K562 (cell line): ENCODE results near the gene THAP6.

Source experiments
- ADNP ChIP-seq: fragments of 200-800 bp; sonication (Bioruptor generic); IDR thresholded peaks from 2 replicates; pipeline ENCODE4 v1.6.1; 2016; ENCODE audit warnings: missing genetic modification characterization, missing compliant biosample characterization
- TF ChIP-seq, protein P1 (sequence below), 3 experiments: IDR thresholded peaks in 2 of 3; conservative IDR thresholded peaks in 1 of 3; 2 replicates each; pipeline ENCODE4 v1.5.1; 2011 to 2012; ENCODE audit warnings: low read length in 3 of 3, mild to moderate bottlenecking in 3 of 3, control low read depth in 2 of 3, improper control_type of control experiment in 1 of 3, inconsistent platforms in 1 of 3, low read depth in 1 of 3, mixed read lengths in 1 of 3, moderate library complexity in 1 of 3; ENCODE audit not compliant: insufficient read depth in 2 of 3

DNA sequence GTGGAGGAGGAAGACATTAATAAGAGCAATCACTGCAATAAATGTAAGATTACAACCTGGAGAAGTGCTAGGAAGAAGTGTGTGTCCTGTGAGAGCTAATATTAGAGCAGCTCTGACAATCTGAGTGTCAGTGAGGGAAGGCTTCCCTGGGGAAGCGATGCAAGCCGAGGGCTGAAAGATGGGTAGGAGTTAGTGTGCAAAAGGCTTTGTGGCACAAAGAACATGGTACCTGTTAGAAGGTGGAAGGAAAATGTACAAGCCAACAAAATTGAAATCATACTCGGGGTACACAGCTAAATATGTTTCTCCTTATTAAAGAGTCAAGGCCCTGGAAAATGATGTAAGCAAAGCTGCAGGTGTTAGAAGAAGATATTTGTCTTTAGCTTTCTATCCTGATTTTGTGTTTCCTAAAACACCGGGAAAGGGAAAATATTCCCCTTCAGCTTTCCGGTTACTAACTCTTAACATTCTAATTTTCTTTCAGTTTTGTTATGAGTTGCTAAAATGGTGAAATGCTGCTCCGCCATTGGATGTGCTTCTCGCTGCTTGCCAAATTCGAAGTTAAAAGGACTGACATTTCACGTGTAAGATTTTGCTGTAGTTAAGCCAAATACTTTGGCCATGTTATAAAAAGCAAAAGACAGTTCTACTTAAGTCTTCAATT, 808 bp downstream of the THAP6 start:
- TF ChIP-seq, protein P1, sequence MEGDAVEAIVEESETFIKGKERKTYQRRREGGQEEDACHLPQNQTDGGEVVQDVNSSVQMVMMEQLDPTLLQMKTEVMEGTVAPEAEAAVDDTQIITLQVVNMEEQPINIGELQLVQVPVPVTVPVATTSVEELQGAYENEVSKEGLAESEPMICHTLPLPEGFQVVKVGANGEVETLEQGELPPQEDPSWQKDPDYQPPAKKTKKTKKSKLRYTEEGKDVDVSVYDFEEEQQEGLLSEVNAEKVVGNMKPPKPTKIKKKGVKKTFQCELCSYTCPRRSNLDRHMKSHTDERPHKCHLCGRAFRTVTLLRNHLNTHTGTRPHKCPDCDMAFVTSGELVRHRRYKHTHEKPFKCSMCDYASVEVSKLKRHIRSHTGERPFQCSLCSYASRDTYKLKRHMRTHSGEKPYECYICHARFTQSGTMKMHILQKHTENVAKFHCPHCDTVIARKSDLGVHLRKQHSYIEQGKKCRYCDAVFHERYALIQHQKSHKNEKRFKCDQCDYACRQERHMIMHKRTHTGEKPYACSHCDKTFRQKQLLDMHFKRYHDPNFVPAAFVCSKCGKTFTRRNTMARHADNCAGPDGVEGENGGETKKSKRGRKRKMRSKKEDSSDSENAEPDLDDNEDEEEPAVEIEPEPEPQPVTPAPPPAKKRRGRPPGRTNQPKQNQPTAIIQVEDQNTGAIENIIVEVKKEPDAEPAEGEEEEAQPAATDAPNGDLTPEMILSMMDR (IDR thresholded peaks at IDR 0.05 in 2 of 3, conservative IDR thresholded peaks at IDR 0.05 in 1 of 3; ENCODE audit: insufficient read depth in 2 of 3, low read depth in 1 of 3, low read length in 3 of 3) = no peak
- no peak for TF ChIP-seq ADNP (tag)
